Suppressor macrophage (primary cell): ENCODE measurements around the gene CIAO1.
"Not testable (repeated sequence)": the region's sequence is repeated elsewhere in the genome, so short reads cannot be mapped to it uniquely, and the experiment has no call there.

Source experiments
- DNase-seq, 4 experiments: peaks; one replicate each; pipeline ENCODE4 v3.0.0-alpha.2; 2020 to 2022

Gene CIAO1

DNA sequence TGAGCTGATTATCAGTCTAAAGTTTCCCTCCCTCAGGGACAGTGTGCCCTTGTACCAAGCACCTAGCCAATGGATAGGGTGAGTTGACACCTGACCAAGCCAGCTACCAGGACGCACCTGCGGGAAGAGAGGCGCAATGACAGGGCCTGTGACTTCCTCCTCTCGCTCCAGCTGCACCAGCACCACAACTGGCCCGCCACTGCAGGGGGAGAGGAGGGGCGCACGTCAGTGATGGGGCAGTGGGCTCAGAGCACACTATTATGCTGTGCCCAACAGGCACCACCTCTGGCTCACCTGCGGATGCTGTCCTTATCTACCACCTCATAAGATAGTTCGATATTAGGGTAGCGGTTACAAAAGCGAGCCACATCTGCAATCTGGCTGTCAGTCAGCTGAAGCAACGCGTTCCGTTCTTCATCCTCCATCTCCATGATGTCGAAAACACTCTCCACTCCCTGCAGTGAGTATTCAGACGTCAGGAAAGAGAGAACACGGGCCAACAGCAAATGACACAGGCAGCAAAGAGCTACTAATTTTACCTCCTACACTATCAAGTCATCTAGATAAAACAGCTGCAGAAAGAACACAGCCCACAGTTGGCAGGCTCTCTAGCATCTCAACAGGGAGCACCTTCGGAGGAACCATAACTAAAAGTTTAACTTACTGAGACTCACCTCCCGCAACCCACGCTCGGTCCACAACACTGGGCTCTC lies 10.9 kb downstream of the CIAO1 start:
- no peak for DNase-seq

- no peak for DNase-seq
Measured at GRCh38 chr2:96287273-96287856, 21.3 kb downstream of the CIAO1 start.

GRCh38 chr2:96291751-96292150 lies 25.7 kb downstream of the CIAO1 start:
- DNase-seq = no peak

DNA sequence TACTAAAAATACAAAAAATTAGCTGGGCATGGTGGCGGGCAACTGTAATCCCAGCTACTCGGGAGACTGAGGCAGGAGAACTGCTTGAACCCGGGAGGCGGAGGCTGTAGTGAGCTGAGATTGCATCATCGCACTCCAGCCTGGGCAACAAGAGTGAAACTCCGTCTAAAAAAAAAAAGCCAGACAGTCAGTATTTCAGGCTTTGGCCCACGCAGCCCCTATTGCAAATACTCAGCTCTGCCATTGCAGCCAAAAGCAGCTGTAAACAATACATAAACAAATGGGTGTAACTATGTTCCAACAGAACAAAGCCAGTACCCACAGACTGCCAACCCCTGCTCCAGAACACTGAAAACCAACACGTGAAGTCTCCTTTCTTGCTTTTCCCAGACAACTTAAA lies 28.2 kb downstream of the CIAO1 start:
- DNase-seq = not testable (repeated sequence)

- DNase-seq = no peak
Measured at GRCh38 chr2:96296925-96297324, 30.9 kb downstream of the CIAO1 start.

DNA sequence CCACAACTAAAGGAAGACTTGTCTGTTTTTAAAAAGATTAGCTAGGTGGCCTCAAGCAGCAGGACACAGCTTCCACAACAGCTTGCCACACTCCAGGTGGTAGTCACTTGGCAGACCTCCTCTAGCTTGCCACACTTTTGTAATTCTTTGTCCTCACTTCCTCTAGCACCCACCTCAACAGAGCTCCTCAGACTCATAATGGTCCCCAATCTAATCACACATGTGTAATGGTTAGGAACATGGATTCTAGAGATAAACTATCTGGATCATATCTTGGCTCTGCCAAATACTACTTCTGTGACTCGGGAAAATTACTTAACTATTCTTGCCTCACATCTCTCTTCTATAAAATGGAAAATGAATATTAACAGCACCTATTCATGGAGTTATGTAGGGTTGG lies 35.8 kb downstream of the CIAO1 start:
- no peak for DNase-seq

- DNase-seq = no peak
Measured at GRCh38 chr2:96304606-96305005, 38.6 kb downstream of the CIAO1 start.

- peak; percentile 93 to 96 (median 94) for DNase-seq
Measured at GRCh38 chr2:96305091-96305978, 39.3 kb downstream of the CIAO1 start, which contains the start of gene SNRNP200. Gene SNRNP200, minus strand, starts transcription at chr2:96305546. Its CDS starts 109 bp downstream, at chr2:96305437.

DNA sequence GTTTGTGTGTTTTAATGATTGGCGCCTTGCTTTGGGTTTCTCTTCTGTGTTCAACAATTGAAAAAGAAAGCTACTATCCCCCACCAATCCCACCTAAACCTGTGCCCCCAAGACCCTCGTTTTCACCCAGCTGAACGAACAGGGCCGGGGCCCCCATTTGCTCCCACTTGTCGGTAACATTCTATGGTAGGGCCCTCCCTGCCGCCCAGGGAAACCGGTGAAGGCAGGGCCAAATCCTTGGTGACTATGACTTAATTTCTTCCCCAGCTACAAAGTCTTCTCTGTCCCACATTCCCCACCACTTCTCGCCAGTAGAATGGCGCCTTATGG lies 39.9 kb downstream of the CIAO1 start:
- no peak for DNase-seq

DNA sequence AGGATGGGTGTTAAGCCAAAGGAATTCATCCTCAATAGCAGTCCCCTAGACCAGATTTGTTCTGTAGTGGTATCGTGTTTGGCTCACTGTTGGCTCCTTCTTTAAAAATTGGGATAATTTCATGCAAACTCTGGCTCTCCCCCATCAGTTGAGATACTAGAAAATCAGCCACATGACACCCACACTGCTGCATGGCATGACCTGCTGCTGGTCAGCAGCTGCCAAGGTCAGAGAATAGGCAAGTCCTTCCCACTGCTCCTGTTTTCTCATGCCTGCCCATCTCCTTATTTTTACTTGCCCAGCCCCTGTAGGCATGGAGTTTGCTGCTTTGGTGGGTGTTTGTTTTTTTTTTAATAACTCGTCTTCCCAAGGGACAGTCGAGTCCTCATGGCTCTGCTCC lies 40.3 kb downstream of the CIAO1 start:
- peak in 2 of 4 experiments; percentile 37 to 50 for DNase-seq

- no peak for DNase-seq
Measured at GRCh38 chr2:96308248-96308647, 42.2 kb downstream of the CIAO1 start.

- DNase-seq = no peak
Measured at GRCh38 chr2:96315005-96315399, 49.0 kb downstream of the CIAO1 start.

GRCh38 chr2:96315400-96316071 lies 49.5 kb downstream of the CIAO1 start:
- peak in 3 of 4 experiments; percentile 14 to 17 (median 17) for DNase-seq

- DNase-seq = no peak
Measured at GRCh38 chr2:96316999-96317398, 51.0 kb downstream of the CIAO1 start.

DNA sequence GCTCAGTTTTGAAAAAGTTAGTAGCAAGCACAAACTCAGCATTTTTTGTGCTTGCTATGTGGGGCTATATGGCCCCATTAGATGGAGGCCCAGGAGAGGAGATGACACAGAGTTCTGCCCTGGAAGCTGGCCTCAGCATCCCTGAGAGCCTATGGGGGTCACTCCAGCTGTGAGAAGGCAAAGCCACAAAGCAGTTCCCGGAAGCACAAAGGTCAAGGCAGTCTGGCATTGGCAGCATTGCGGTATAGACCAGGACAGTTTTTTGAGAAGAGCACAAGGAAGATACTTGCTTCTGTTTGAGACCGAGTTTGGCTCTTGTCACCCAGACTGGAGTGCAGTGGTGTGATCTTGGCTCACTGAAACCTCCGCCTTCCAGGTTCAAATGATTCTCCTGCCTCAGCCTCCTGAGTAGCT lies 51.6 kb downstream of the CIAO1 start:
- DNase-seq = no peak

- no peak for DNase-seq
Measured at GRCh38 chr2:96318723-96319122, 52.7 kb downstream of the CIAO1 start.

- no peak for DNase-seq
Measured at GRCh38 chr2:96319396-96319795, 53.4 kb downstream of the CIAO1 start.

DNA sequence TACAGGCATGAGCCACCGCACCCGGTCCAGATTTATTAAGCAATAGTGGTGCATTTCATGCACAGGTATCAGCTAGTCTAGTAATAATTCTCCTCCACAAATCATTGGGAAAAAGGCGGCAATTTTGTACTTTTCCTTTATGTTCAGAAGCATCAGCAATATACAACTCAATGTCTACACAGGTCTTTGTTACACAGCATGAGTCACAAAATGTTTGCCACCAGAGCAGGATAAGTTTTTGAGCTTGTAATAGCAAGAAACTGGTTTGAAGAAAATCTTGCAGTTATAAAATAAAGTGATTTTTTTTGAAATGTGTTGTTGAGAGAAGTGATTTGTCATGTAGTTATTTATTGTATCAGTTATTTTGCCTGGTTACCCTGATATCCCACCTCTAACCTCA lies 54.3 kb downstream of the CIAO1 start:
- DNase-seq = no peak

- DNase-seq = peak in 2 of 4 experiments; percentile 26 to 54
Measured at GRCh38 chr2:96320728-96321622, 55.0 kb downstream of the CIAO1 start.
